Measurements from ENCODE around the gene ATRX. TPM values are rescaled to one million over a fixed set of nuclear protein-coding genes. Genes with fewer than 3 reads are reported as not detected.

ATRX gene
- total RNA-seq, 4 donors from 2014 or later = 34.7 to 75.9 (median 50.5) TPM

DNA sequence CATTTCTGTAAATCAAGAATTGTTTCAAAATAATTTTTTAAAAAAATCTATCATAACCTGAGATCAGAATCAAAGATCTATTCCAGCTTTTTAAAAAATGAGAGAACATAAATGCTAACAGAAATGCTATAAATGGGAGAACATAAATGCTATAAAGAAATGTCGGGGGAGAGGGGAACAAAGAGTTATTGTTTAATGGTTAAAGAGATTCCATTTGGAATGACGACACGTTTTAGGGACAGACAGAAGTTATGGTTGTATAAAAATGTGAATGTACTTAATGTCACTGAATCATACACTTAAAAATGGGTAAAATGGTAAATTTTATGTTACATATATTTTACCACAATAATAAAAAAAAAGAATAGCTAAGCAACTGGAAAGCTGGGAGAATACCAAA lies 127.1 kb downstream of the ATRX start:
- DNase-seq = no peak
- TF ChIP-seq, protein P1, sequence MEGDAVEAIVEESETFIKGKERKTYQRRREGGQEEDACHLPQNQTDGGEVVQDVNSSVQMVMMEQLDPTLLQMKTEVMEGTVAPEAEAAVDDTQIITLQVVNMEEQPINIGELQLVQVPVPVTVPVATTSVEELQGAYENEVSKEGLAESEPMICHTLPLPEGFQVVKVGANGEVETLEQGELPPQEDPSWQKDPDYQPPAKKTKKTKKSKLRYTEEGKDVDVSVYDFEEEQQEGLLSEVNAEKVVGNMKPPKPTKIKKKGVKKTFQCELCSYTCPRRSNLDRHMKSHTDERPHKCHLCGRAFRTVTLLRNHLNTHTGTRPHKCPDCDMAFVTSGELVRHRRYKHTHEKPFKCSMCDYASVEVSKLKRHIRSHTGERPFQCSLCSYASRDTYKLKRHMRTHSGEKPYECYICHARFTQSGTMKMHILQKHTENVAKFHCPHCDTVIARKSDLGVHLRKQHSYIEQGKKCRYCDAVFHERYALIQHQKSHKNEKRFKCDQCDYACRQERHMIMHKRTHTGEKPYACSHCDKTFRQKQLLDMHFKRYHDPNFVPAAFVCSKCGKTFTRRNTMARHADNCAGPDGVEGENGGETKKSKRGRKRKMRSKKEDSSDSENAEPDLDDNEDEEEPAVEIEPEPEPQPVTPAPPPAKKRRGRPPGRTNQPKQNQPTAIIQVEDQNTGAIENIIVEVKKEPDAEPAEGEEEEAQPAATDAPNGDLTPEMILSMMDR (IDR thresholded peaks at IDR 0.05 in 4 of 5, conservative IDR thresholded peaks at IDR 0.05 in 1 of 5) = no peak
- no peak for TF ChIP-seq POLR2A (IDR thresholded peaks at IDR 0.05)
- H3K36me3 ChIP-seq = peaks cover 0 to 6% of the 10 kb centered on the region in 2 donors

DNA sequence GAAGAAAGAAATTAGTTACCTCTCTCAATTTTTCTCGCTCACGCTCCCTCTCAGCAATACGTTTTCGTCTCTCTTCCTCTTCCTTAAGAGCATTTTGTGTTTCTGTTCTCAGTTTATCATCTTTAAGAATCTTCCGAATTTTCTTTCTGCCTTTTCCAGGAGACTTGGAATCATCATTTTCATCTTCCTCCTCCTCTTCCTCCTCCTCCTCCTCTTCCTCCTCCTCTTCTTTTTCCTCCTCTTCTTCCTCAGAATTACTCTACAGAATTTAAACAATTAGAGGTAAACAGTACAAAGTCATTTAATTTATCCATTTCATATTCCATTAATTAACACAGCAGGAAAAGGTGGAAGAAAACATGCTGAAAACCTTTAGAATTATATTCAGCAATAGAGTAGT lies 133.9 kb downstream of the ATRX start:
- TF ChIP-seq, protein P1 (IDR thresholded peaks at IDR 0.05 in 4 of 5, conservative IDR thresholded peaks at IDR 0.05 in 1 of 5) = no peak
- TF ChIP-seq POLR2A (IDR thresholded peaks at IDR 0.05) = no peak
- DNase-seq = no peak
- no peaks in the 10 kb centered on the region for H3K4me1 ChIP-seq
- no peak overlapping the region for H3K27ac ChIP-seq
- intact Hi-C loops (cut with DNase I; ENCODE audit: low total_unique reads) = no loop called here
- H3K9me3 ChIP-seq = no peaks in the 10 kb centered on the region
- in situ Hi-C loops (cut with MboI; ENCODE audit: low sequenced_read_pairs in 4 of 4) = no loop called here
- no peak overlapping the region for H3K4me3 ChIP-seq
- no peak for ATAC-seq
- H3K36me3 ChIP-seq = no peaks in the 10 kb centered on the region
- no peaks in the 10 kb centered on the region for H3K27me3 ChIP-seq

More for the DNA sequence above, 127.1 kb downstream of the ATRX start:
- no peak overlapping the region for H3K27ac ChIP-seq
- in situ Hi-C loops (cut with MboI; ENCODE audit: low sequenced_read_pairs in 4 of 4) (no loop called here), intact Hi-C loops (cut with DNase I; ENCODE audit: low total_unique reads) (no loop called here)
- no peaks in the 10 kb centered on the region for H3K4me1 ChIP-seq
- no peak for ATAC-seq
- H3K4me3 ChIP-seq = no peak overlapping the region
- no peaks in the 10 kb centered on the region for H3K9me3 ChIP-seq
- H3K27me3 ChIP-seq = no peaks in the 10 kb centered on the region

DNA sequence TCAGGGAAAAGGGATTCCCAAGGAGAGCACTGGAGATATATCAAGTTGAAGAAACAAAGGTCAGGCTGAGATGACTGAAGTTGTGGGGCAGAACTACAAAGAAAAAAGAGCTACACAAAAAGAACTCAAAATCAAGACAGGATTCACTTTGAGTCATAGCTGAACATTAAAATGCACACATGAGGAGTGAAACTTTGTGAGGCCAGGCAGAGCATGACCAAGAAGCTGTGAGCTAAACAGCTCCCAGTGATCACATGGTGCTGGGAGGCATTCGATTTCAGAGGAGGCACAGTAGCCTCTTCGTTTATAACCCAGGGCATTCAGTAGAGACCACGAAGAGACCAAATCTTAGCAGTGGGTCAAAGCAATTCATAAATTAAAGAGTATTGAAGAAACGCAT lies 145.3 kb downstream of the ATRX start:
- no peaks in the 10 kb centered on the region for H3K27me3 ChIP-seq
- DNase-seq (no peak), ATAC-seq (no peak)
- TF ChIP-seq, protein P1 (IDR thresholded peaks at IDR 0.05 in 4 of 5, conservative IDR thresholded peaks at IDR 0.05 in 1 of 5) = no peak
- no peak for TF ChIP-seq POLR2A (IDR thresholded peaks at IDR 0.05)
- no peaks in the 10 kb centered on the region for H3K4me1 ChIP-seq
- intact Hi-C loops (cut with DNase I; ENCODE audit: low total_unique reads) = no loop called here
- no peaks in the 10 kb centered on the region for H3K36me3 ChIP-seq
- no peak overlapping the region for H3K4me3 ChIP-seq
- in situ Hi-C loops (cut with MboI; ENCODE audit: low sequenced_read_pairs in 4 of 4) = no loop called here
- H3K9me3 ChIP-seq = peaks cover 0 to 5% (median 0%) of the 10 kb centered on the region in 3 donors
- H3K27ac ChIP-seq = no peak overlapping the region

DNA sequence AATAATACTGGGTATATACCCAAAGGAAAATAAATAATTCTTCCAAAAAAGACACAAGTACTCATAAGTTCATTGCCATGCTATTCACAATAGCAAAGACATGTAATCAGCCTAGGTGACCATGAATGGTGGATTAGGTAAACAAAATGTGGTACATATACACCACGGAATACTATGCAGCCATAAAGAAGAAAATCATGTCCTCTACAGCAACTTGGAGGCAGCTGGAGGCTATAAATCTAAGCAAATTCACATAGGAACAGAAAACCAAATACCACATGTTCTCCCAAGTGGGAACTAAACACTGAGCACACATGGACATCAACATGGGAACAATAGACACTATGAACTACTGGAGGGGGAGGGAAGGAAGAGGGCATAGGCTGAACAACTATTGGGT lies 146.2 kb downstream of the ATRX start:
- Histone ChIP-seq H3K4me3 (no peak overlapping the region), H3K4me1 (no peaks in the 10 kb centered on the region), H3K27me3 (no peaks in the 10 kb centered on the region), H3K27ac (no peak overlapping the region), H3K36me3 (no peaks in the 10 kb centered on the region), H3K9me3 (no peaks in the 10 kb centered on the region)
- TF ChIP-seq POLR2A (IDR thresholded peaks at IDR 0.05) = no peak
- TF ChIP-seq, protein P1 (IDR thresholded peaks at IDR 0.05 in 4 of 5, conservative IDR thresholded peaks at IDR 0.05 in 1 of 5) = no peak
- no peak for ATAC-seq
- in situ Hi-C loops (cut with MboI; ENCODE audit: low sequenced_read_pairs in 4 of 4) (no loop called here), intact Hi-C loops (cut with DNase I; ENCODE audit: low total_unique reads) (no loop called here)
- DNase-seq = no peak

DNA sequence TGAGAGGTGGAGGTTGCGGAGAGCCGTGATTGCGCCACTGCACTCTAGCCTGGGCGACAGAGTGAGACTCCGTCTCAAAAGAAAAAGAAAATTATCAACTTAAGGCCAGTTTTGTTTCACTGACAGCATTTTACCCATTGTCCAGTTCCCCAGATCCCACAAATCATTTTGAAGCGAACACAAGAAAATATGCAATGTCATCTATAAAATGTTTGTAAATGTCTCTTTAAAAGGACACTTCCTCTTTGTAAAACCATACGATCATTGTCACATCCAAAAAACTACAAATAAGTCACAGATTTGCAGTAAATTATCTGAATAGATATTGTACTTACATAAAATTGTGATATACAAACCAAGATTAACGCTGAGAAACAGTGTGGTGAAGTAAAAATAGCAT lies 147.6 kb downstream of the ATRX start:
- Histone ChIP-seq H3K27me3 (no peaks in the 10 kb centered on the region), H3K4me1 (no peaks in the 10 kb centered on the region), H3K36me3 (no peaks in the 10 kb centered on the region), H3K9me3 (no peaks in the 10 kb centered on the region), H3K4me3 (no peak overlapping the region), H3K27ac (no peak overlapping the region)
- intact Hi-C loops (cut with DNase I; ENCODE audit: low total_unique reads) = no loop called here
- in situ Hi-C loops (cut with MboI; ENCODE audit: low sequenced_read_pairs in 4 of 4) = no loop called here
- ATAC-seq (no peak), DNase-seq (no peak)
- TF ChIP-seq, protein P1 (IDR thresholded peaks at IDR 0.05 in 4 of 5, conservative IDR thresholded peaks at IDR 0.05 in 1 of 5) = no peak
- TF ChIP-seq POLR2A (IDR thresholded peaks at IDR 0.05) = no peak

Data from gastrocnemius medialis (tissue), 4 donors.